Epithelial cell of proximal tubule (primary cell): ENCODE data around the gene HDDC3. TPM values are rescaled to one million over a fixed set of nuclear protein-coding genes. Genes with fewer than 3 reads are reported as not detected.

Experiments used
- DNase-seq: peaks from one replicate; pipeline ENCODE4 v3.0.0-alpha.2; 2011; ENCODE audit warnings: low read depth
- H3K4me3 ChIP-seq: 2 replicates; pipeline ENCODE4 v1.5.1; 2011; ENCODE audit warnings: low read depth, mild to moderate bottlenecking, low read length
- CTCF ChIP-seq: conservative IDR thresholded peaks from 2 replicates; pipeline ENCODE4 v1.5.1; 2012; ENCODE audit warnings: low read depth, mild to moderate bottlenecking, low read length
- total RNA-seq: library from RNA; depleted of rRNA; stranded (reverse); fragments of >200 nt; gene quantifications from 2 replicates; pipeline ENCODE4 v1.2.3, GENCODE V29; 2015

Gene HDDC3
- total RNA-seq, 1 donor from 2014 or later = 28.5 TPM

- no peak for TF ChIP-seq CTCF
- no peak overlapping the region for H3K4me3 ChIP-seq
- no peak for DNase-seq
Observed at GRCh38 chr15:90907838-90908507, 24.4 kb downstream of the HDDC3 start.

- no peak for TF ChIP-seq CTCF
- H3K4me3 ChIP-seq = no peak overlapping the region
- DNase-seq = no peak
Observed at GRCh38 chr15:90907051-90907660, 25.2 kb downstream of the HDDC3 start.

GRCh38 chr15:90906181-90906849 lies 26.0 kb downstream of the HDDC3 start:
- DNase-seq = no peak
- no peak overlapping the region for H3K4me3 ChIP-seq
- no peak for TF ChIP-seq CTCF

- DNase-seq = no peak
- no peak for TF ChIP-seq CTCF
Observed at GRCh38 chr15:90905306-90906180, 26.8 kb downstream of the HDDC3 start.

GRCh38 chr15:90904746-90905145 lies 27.6 kb downstream of the HDDC3 start:
- TF ChIP-seq CTCF = no peak
- H3K4me3 ChIP-seq = no peak overlapping the region
- DNase-seq = no peak

More at GRCh38 chr15:90905306-90906180, 26.8 kb downstream of the HDDC3 start:
- no peak overlapping the region for H3K4me3 ChIP-seq

GRCh38 chr15:90903733-90904536 lies 28.4 kb downstream of the HDDC3 start:
- no peak for DNase-seq

More at GRCh38 chr15:90903733-90904536, 28.4 kb downstream of the HDDC3 start:
- H3K4me3 ChIP-seq = peak overlapping the region; percentile 81
- peak; percentile 20 for TF ChIP-seq CTCF
